B cell (primary cell): ENCODE results near the gene KHK. TPM values are rescaled to one million over a fixed set of nuclear protein-coding genes. Genes with fewer than 3 reads are reported as not detected.

Source experiments
- ATAC-seq: fragments of 200-7000 bp; cut with Tn5 transposase; one replicate; pipeline ENCODE4 v1.10.0; 2021; ENCODE audit warnings: low read depth, mild to moderate bottlenecking, moderate number of reproducible peaks, moderate library complexity
- CTCF ChIA-PET: fragments of 350-600 bp; sonication (Branson Sonifier 250); formaldehyde crosslinking; loops from one replicate; lab custom pipeline; 2021; ENCODE audit warnings: antibody characterized with exemption, inconsistent platforms; lab: Charles Lee
- POLR2A ChIA-PET: fragments of 350-600 bp; sonication (Branson Sonifier 250); formaldehyde crosslinking; loops from one replicate; lab custom pipeline; 2021; ENCODE audit warnings: antibody characterized with exemption; lab: Charles Lee
- DNase-seq: peaks from one replicate; pipeline ENCODE4 v3.0.0; 2013
- H2AFZ ChIP-seq: 2 replicates; pipeline ENCODE4 v1.6.1; 2012; ENCODE audit warnings: mild to moderate bottlenecking, low read depth, low read length; ENCODE audit not compliant: insufficient read depth, poor library complexity, severe bottlenecking
- H3K27ac ChIP-seq, 2 donors: 1 replicate in 1 of 2; 2 replicates in 1 of 2; pipeline ENCODE4 v1.5.1; 2012 to 2013; ENCODE audit warnings: low read length in 2 of 2, mild to moderate bottlenecking in 2 of 2, moderate library complexity in 1 of 2
- H3K27me3 ChIP-seq, 4 experiments: fragments of 200-600 bp in 1 of 4; sonication (generic) in 1 of 4; replicated peaks in 1 of 4; 1 replicate in 2 of 4; 2 replicates in 2 of 4; pipeline versions ENCODE4 v1.6.1 to v1.7.0; 2013 to 2016; ENCODE audit warnings: low read length in 3 of 4, mild to moderate bottlenecking in 2 of 4, mixed read lengths in 1 of 4, moderate library complexity in 1 of 4; ENCODE audit not compliant: insufficient read depth in 4 of 4, control insufficient read depth in 3 of 4; ENCODE audit errors: control extremely low read depth in 1 of 4
- H3K36me3 ChIP-seq, 2 experiments: replicated peaks in 1 of 2; 1 replicate in 1 of 2; 2 replicates in 1 of 2; pipeline versions ENCODE4 v1.6.1 to v1.7.1; 2013; ENCODE audit warnings: low read length in 1 of 2; ENCODE audit not compliant: insufficient read depth in 2 of 2, control insufficient read depth in 1 of 2; ENCODE audit errors: control extremely low read depth in 1 of 2, extremely low read depth in 1 of 2
- H3K4me1 ChIP-seq, 2 donors: fragments of 200-600 bp in 1 of 2; sonication (generic) in 1 of 2; 1 replicate in 1 of 2; 2 replicates in 1 of 2; pipeline versions ENCODE4 v1.5.1 to v1.6.1; 2013 to 2017; ENCODE audit warnings: low read length in 2 of 2; ENCODE audit not compliant: control insufficient read depth in 2 of 2, insufficient read depth in 2 of 2
- H3K4me2 ChIP-seq: replicated peaks from 2 replicates; pipeline ENCODE3; 2012; ENCODE audit warnings: mild to moderate bottlenecking, low read depth, low read length; ENCODE audit not compliant: poor library complexity, severe bottlenecking
- H3K4me3 ChIP-seq, 5 experiments: fragments of 200-600 bp in 1 of 5; sonication (generic) in 1 of 5; 1 replicate in 3 of 5; 2 replicates in 2 of 5; pipeline versions ENCODE4 v1.5.1 to v1.7.0; 2011 to 2016; ENCODE audit warnings: low read length in 4 of 5, mild to moderate bottlenecking in 4 of 5, low read depth in 2 of 5, control low read depth in 1 of 5, moderate library complexity in 1 of 5; ENCODE audit not compliant: insufficient read depth in 1 of 5; ENCODE audit errors: control extremely low read depth in 1 of 5, extremely low read depth in 1 of 5
- H3K79me2 ChIP-seq: fragments of 200-600 bp; sonication (generic); one replicate; pipeline ENCODE4 v1.6.0; 2016; ENCODE audit warnings: low read length; ENCODE audit not compliant: control insufficient read depth, insufficient read depth
- H3K9ac ChIP-seq: fragments of 200-600 bp; sonication (generic); 2 replicates; pipeline ENCODE4 v1.6.1; 2017; ENCODE audit warnings: mild to moderate bottlenecking, low read length, moderate library complexity
- H3K9me3 ChIP-seq, 3 donors: one replicate each; pipeline versions ENCODE4 v1.6.1 to v1.7.1; 2013; ENCODE audit warnings: low read length in 2 of 3; ENCODE audit not compliant: control insufficient read depth in 2 of 3, insufficient read depth in 1 of 3; ENCODE audit errors: control extremely low read depth in 1 of 3
- H4K20me1 ChIP-seq: 2 replicates; pipeline ENCODE4 v1.6.0; 2012; ENCODE audit warnings: mild to moderate bottlenecking, low read length; ENCODE audit not compliant: insufficient read depth, control insufficient read depth, poor library complexity, severe bottlenecking
- H3K27ac Mint-ChIP-seq: one replicate; pipeline ENCODE4 v1.8.0; 2021; ENCODE audit warnings: mixed read lengths
- H3K27me3 Mint-ChIP-seq: one replicate; pipeline ENCODE4 v1.8.0; 2021; ENCODE audit warnings: mixed read lengths
- H3K4me1 Mint-ChIP-seq: one replicate; pipeline ENCODE4 v1.8.0; 2021; ENCODE audit warnings: mixed read lengths
- H3K4me3 Mint-ChIP-seq: one replicate; pipeline ENCODE4 v1.8.0; 2021; ENCODE audit warnings: mixed read lengths
- H3K9me3 Mint-ChIP-seq: one replicate; pipeline ENCODE4 v1.8.0; 2022; ENCODE audit warnings: mixed read lengths; ENCODE audit not compliant: insufficient read depth
- EZH2 ChIP-seq: IDR thresholded peaks from 2 replicates; pipeline ENCODE4 v1.6.1; 2012; ENCODE audit warnings: borderline replicate concordance, low read depth, mild to moderate bottlenecking, moderate library complexity, low read length; ENCODE audit not compliant: insufficient read depth, poor library complexity, severe bottlenecking
- WGBS: methylation state at CpG from one replicate; pipeline ENCODE4 v1.1.5; 2013; ENCODE audit warnings: missing lambda C conversion rate; ENCODE audit not compliant: insufficient coverage; 5-methylcytosine and 5-hydroxymethylcytosine counted together
- intact Hi-C: fragments of 100-400 bp; cut with micrococcal nuclease; formaldehyde crosslinking; loops from one replicate; pipeline ENCODE4 v1.10.0; 2022
- polyA plus RNA-seq: library from polyadenylated mRNA; depleted of rRNA; stranded (reverse); fragments of >200 nt; gene quantifications from 2 replicates; pipeline ENCODE4 v1.2.3, GENCODE V29; 2012
- total RNA-seq, 2 donors: library from RNA; stranded (reverse); fragments of 120-200 nt in 1 of 2; gene quantifications; 1 replicate in 1 of 2; 2 replicates in 1 of 2; pipeline versions ENCODE4 v1.2.3 to v1.2.4, GENCODE V29; 2013 to 2022
- TF ChIP-seq, protein P1 (sequence below): fragments of 200-600 bp; IDR thresholded peaks from one replicate; pipeline ENCODE4 v1.8.0; 2022; ENCODE audit warnings: antibody characterized with exemption, mild to moderate bottlenecking

KHK gene
- total and polyA plus RNA-seq, 2 donors (not counting 1 experiment from before 2014, with no cell fraction given) = 3.3 to 4.0 TPM

DNA sequence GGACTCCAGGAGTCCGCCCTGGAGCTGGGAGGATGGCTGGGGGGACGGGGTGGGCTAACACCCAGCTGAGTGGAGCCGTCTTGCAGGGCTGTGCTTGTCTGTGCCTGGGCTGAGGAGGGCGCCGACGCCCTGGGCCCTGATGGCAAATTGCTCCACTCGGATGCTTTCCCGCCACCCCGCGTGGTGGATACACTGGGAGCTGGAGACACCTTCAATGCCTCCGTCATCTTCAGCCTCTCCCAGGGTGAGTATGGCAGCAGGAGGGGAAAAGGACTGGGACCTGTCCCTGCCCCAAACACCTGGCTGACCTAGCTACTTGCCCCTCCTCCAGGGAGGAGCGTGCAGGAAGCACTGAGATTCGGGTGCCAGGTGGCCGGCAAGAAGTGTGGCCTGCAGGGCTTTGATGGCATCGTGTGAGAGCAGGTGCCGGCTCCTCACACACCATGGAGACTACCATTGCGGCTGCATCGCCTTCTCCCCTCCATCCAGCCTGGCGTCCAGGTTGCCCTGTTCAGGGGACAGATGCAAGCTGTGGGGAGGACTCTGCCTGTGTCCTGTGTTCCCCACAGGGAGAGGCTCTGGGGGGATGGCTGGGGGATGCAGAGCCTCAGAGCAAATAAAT is 12.9 kb downstream of the KHK start:
- TF ChIP-seq, protein P1, sequence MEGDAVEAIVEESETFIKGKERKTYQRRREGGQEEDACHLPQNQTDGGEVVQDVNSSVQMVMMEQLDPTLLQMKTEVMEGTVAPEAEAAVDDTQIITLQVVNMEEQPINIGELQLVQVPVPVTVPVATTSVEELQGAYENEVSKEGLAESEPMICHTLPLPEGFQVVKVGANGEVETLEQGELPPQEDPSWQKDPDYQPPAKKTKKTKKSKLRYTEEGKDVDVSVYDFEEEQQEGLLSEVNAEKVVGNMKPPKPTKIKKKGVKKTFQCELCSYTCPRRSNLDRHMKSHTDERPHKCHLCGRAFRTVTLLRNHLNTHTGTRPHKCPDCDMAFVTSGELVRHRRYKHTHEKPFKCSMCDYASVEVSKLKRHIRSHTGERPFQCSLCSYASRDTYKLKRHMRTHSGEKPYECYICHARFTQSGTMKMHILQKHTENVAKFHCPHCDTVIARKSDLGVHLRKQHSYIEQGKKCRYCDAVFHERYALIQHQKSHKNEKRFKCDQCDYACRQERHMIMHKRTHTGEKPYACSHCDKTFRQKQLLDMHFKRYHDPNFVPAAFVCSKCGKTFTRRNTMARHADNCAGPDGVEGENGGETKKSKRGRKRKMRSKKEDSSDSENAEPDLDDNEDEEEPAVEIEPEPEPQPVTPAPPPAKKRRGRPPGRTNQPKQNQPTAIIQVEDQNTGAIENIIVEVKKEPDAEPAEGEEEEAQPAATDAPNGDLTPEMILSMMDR = no peak
- no peak for TF ChIP-seq EZH2
- ChIA-PET CTCF (interaction anchor here (1.0 to 8.8 kb wide), 7 partner anchors 12 to 205 kb away, joined by 3 to 143 read pairs (median 26); partner anchors contain the start of genes CAD and TRIM54), POLR2A (no interaction called here)
- H3K27ac ChIP-seq = no peak overlapping the region
- Mint-ChIP-seq H3K27me3 (peaks cover under 1% of the 10 kb centered on the region), H3K4me1 (peaks cover 11% of the 10 kb centered on the region), H3K9me3 (no peaks in the 10 kb centered on the region), H3K4me3 (no peak overlapping the region), H3K27ac (no peak overlapping the region)
- WGBS = 95% methylated on average over 11 of the region's 19 CpGs
- DNase-seq (no peak), ATAC-seq (no peak)
- no peak overlapping the region for H2AFZ ChIP-seq
- H4K20me1 ChIP-seq = no peaks in the 10 kb centered on the region
- no peak overlapping the region for H3K4me2 ChIP-seq
- H3K36me3 ChIP-seq = no peaks in the 10 kb centered on the region
- no peak overlapping the region for H3K9ac ChIP-seq
- H3K79me2 ChIP-seq = no peaks in the 10 kb centered on the region
- H3K27me3 ChIP-seq = no peaks in the 10 kb centered on the region
- H3K4me3 ChIP-seq = no peak overlapping the region
- no peaks in the 10 kb centered on the region for H3K9me3 ChIP-seq
- peaks cover 6 to 9% of the 10 kb centered on the region in 2 donors for H3K4me1 ChIP-seq
- intact Hi-C loops = loop anchor here (5.0 kb wide), 1 partner anchor 583 kb away; no protein-coding TSS in a partner anchor

DNA sequence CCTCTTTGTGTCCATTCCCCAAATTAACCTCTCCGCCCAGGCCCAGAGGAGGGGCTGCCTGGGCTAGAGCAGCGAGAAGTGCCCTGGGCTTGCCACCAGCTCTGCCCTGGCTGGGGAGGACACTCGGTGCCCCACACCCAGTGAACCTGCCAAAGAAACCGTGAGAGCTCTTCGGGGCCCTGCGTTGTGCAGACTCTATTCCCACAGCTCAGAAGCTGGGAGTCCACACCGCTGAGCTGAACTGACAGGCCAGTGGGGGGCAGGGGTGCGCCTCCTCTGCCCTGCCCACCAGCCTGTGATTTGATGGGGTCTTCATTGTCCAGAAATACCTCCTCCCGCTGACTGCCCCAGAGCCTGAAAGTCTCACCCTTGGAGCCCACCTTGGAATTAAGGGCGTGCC is 13.5 kb downstream of the KHK start:
- no peak overlapping the region for H3K4me3 ChIP-seq
- H3K27me3 ChIP-seq = no peaks in the 10 kb centered on the region
- H3K27ac ChIP-seq = no peak overlapping the region
- no peak overlapping the region for H2AFZ ChIP-seq
- ChIA-PET CTCF (interaction anchor here (1.0 to 8.8 kb wide), 6 partner anchors 12 to 204 kb away, joined by 3 to 143 read pairs (median 26); partner anchors contain the start of genes CAD and TRIM54), POLR2A (no interaction called here)
- TF ChIP-seq EZH2 = no peak
- TF ChIP-seq, protein P1 = no peak
- no peak overlapping the region for H3K4me2 ChIP-seq
- no peaks in the 10 kb centered on the region for H3K36me3 ChIP-seq
- H3K79me2 ChIP-seq = no peaks in the 10 kb centered on the region
- Mint-ChIP-seq H3K27me3 (peaks cover 4% of the 10 kb centered on the region), H3K4me3 (no peak overlapping the region), H3K27ac (no peak overlapping the region), H3K9me3 (no peaks in the 10 kb centered on the region), H3K4me1 (peaks cover 11% of the 10 kb centered on the region)
- H3K9me3 ChIP-seq = no peaks in the 10 kb centered on the region
- no peaks in the 10 kb centered on the region for H4K20me1 ChIP-seq
- H3K4me1 ChIP-seq = peaks cover 6 to 9% of the 10 kb centered on the region in 2 donors
- WGBS = 94% methylated on average over 10 of the region's 10 CpGs
- no peak overlapping the region for H3K9ac ChIP-seq
- ATAC-seq (no peak), DNase-seq (no peak)
- intact Hi-C loops = no loop called here
